ENCODE measurements around the gene SIRT6. TPM values are rescaled to one million over a fixed set of nuclear protein-coding genes. Genes with fewer than 3 reads are reported as not detected.

Gene SIRT6
- polyA plus RNA-seq, 3 donors: 0.57 to 50.3 (median 1.2) TPM

DNA sequence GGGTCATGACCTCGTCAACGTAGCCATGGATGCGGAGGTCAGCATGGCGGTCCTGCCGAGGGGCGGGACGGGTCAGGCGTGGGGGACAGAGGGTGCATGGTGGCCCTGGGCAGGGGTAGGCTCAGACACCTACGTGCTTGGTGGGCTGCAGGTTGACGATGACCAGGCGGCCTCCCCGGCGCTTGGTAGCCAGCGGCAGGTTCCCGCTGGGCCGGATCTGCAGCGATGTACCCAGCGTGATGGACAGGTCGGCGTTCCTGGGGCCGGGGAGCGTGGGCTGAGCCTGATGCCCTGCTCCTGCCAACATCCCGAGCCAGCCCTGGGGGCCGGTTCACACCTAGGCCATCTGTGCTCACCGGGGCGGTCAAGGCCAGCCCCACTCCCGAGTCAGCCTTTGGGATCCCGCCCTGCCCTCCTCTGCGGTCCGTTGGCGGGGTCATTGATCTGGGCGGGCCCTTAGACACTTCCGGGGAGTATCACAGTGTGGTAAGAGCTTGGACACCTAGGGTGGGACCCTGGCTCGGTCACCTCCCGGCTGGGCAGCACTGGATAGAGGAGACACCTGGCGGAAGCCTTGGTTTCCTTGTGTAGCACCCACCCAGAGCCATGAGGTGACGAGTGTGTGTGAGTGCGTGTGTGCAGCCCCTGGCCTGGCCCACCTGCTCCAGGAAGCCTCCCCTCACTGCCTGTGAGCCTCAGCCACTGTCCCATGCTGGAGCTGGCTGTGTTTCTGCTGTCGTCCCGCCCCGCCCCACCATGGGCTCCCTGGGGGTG lies 7.3 kb downstream of the SIRT6 start:
- DNase-seq: no peak
- Mint-ChIP-seq H3K27me3 (ENCODE audit: low read depth in 3 of 3) (peaks cover 7 to 17% (median 17%) of the 10 kb centered on the region in 3 donors), H3K36me3 (peaks cover 30 to 50% of the 10 kb centered on the region in 2 donors), H3K9me3 (no peaks in the 10 kb centered on the region), H3K4me1 (peaks cover 3% of the 10 kb centered on the region), H3K27ac (no peak overlapping the region), H3K4me3 (no peak overlapping the region)
- Histone ChIP-seq H4K20me1 (ENCODE audit: insufficient read depth, low read length) (peaks cover 21% of the 10 kb centered on the region), H3K4me3 (replicated peaks in 1 of 3; ENCODE audit: low read depth in 2 of 3, low read length in 3 of 3) (no peak overlapping the region), H3K36me3 (replicated peaks in 1 of 2; ENCODE audit: control insufficient read depth in 1 of 2, insufficient read depth in 2 of 2, low read length in 2 of 2) (peaks cover 38 to 47% of the 10 kb centered on the region in 2 donors), H3K9ac (ENCODE audit: insufficient read depth, low read length, poor library complexity, severe bottlenecking) (no peak overlapping the region), H3K27me3 (ENCODE audit: control insufficient read depth in 2 of 2, insufficient read depth in 2 of 2, low read length in 2 of 2) (peaks cover 0 to 9% of the 10 kb centered on the region in 2 donors), H3K4me1 (ENCODE audit: control insufficient read depth in 1 of 2, insufficient read depth in 2 of 2, low read length in 2 of 2) (no peaks in the 10 kb centered on the region), H3K9me3 (replicated peaks in 1 of 2; ENCODE audit: control insufficient read depth in 1 of 2, insufficient read depth in 1 of 2, low read length in 2 of 2) (no peaks in the 10 kb centered on the region), H2AFZ (ENCODE audit: insufficient read depth, low read depth, low read length, poor library complexity, severe bottlenecking) (no peak overlapping the region), H3K4me2 (replicated peaks; ENCODE audit: extremely low read depth, low read length, poor library complexity, severe bottlenecking) (no peak overlapping the region), H3K79me2 (ENCODE audit: insufficient read depth, low read length) (no peaks in the 10 kb centered on the region), H3K27ac (ENCODE audit: low read depth in 1 of 2, low read length in 2 of 2) (no peak overlapping the region)
- intact Hi-C loops (cut with micrococcal nuclease): no loop called here
- 96% methylated on average over 32 of the region's 41 CpGs for WGBS (ENCODE audit: insufficient coverage)
- no peak for TF ChIP-seq CTCF (IDR thresholded peaks at IDR 0.05)

- Mint-ChIP-seq H3K4me1 (no peaks in the 10 kb centered on the region), H3K9me3 (no peaks in the 10 kb centered on the region), H3K27ac (no peak overlapping the region), H3K27me3 (ENCODE audit: low read depth in 3 of 3) (peaks cover 7 to 21% (median 17%) of the 10 kb centered on the region in 3 donors), H3K4me3 (no peak overlapping the region), H3K36me3 (peaks cover 24 to 43% of the 10 kb centered on the region in 2 donors)
- no peak for TF ChIP-seq CTCF (IDR thresholded peaks at IDR 0.05)
- Histone ChIP-seq H3K79me2 (ENCODE audit: insufficient read depth, low read length) (no peaks in the 10 kb centered on the region), H2AFZ (ENCODE audit: insufficient read depth, low read depth, low read length, poor library complexity, severe bottlenecking) (no peak overlapping the region), H3K9ac (ENCODE audit: insufficient read depth, low read length, poor library complexity, severe bottlenecking) (no peak overlapping the region), H3K36me3 (replicated peaks in 1 of 2; ENCODE audit: control insufficient read depth in 1 of 2, insufficient read depth in 2 of 2, low read length in 2 of 2) (peaks cover 31 to 40% of the 10 kb centered on the region in 2 donors), H3K4me3 (replicated peaks in 1 of 3; ENCODE audit: low read depth in 2 of 3, low read length in 3 of 3) (no peak overlapping the region), H3K27ac (ENCODE audit: low read depth in 1 of 2, low read length in 2 of 2) (no peak overlapping the region), H3K27me3 (ENCODE audit: control insufficient read depth in 2 of 2, insufficient read depth in 2 of 2, low read length in 2 of 2) (peaks cover 0 to 9% of the 10 kb centered on the region in 2 donors), H3K4me1 (ENCODE audit: control insufficient read depth in 1 of 2, insufficient read depth in 2 of 2, low read length in 2 of 2) (no peaks in the 10 kb centered on the region), H3K4me2 (replicated peaks; ENCODE audit: extremely low read depth, low read length, poor library complexity, severe bottlenecking) (no peak overlapping the region), H3K9me3 (replicated peaks in 1 of 2; ENCODE audit: control insufficient read depth in 1 of 2, insufficient read depth in 1 of 2, low read length in 2 of 2) (no peaks in the 10 kb centered on the region), H4K20me1 (ENCODE audit: insufficient read depth, low read length) (peaks cover 21% of the 10 kb centered on the region)
- intact Hi-C loops (cut with micrococcal nuclease): no loop called here
- DNase-seq: no peak
- WGBS (ENCODE audit: insufficient coverage): 91% methylated on average over 13 of the region's 21 CpGs
These were observed 8.0 kb downstream of the SIRT6 start for GRCh38 chr19:4174213-4174894.

All from CD14-positive monocyte (primary cell).